HG03060 (cell line): ENCODE measurements around the gene CRAT.
"Not testable (repeated sequence)": the region's sequence is repeated elsewhere in the genome, so short reads cannot be mapped to it uniquely, and the experiment has no call there.

Experiments
- ATAC-seq: cut with Tn5 transposase; IDR thresholded peaks from one replicate; pipeline ENCODE4 v1.9.1; 2021; ENCODE audit warnings: low read depth, moderate number of reproducible peaks; ENCODE audit not compliant: unreplicated experiment

CRAT gene

GRCh38 chr9:129139233-129139992 is 28.8 kb upstream of the CRAT start:
- no peak for ATAC-seq

GRCh38 chr9:129138476-129139232 is 28.1 kb upstream of the CRAT start:
- no peak for ATAC-seq

GRCh38 chr9:129138144-129138462 is 27.5 kb upstream of the CRAT start:
- no peak for ATAC-seq

GRCh38 chr9:129137292-129138143 is 26.9 kb upstream of the CRAT start:
- ATAC-seq = no peak

- no peak for ATAC-seq
Measured at GRCh38 chr9:129136446-129137035, 25.9 kb upstream of the CRAT start.

- ATAC-seq = no peak
Measured at GRCh38 chr9:129135476-129135875, 24.9 kb upstream of the CRAT start.

- no peak for ATAC-seq
Measured at GRCh38 chr9:129133082-129133481, 22.5 kb upstream of the CRAT start.

GRCh38 chr9:129131300-129132145 is 20.9 kb upstream of the CRAT start:
- ATAC-seq = no peak

GRCh38 chr9:129130791-129131190 is 20.2 kb upstream of the CRAT start:
- no peak for ATAC-seq

- ATAC-seq = not testable (repeated sequence)
Measured at GRCh38 chr9:129130271-129130670, 19.7 kb upstream of the CRAT start.

- ATAC-seq = no peak
Measured at GRCh38 chr9:129128689-129129088, 18.1 kb upstream of the CRAT start.

- ATAC-seq = no peak
Measured at GRCh38 chr9:129126749-129127618, 16.4 kb upstream of the CRAT start.

GRCh38 chr9:129125478-129125877 is 14.9 kb upstream of the CRAT start:
- ATAC-seq = peak; percentile 64

- no peak for ATAC-seq
Measured at GRCh38 chr9:129124506-129125069, 14.0 kb upstream of the CRAT start.

- ATAC-seq = not testable (repeated sequence)
Measured at GRCh38 chr9:129122976-129123375, 12.4 kb upstream of the CRAT start.

GRCh38 chr9:129122133-129122532 is 11.5 kb upstream of the CRAT start:
- ATAC-seq = no peak

- ATAC-seq = no peak
Measured at GRCh38 chr9:129121483-129121882, 10.9 kb upstream of the CRAT start.

GRCh38 chr9:129118799-129119198 is 8.2 kb upstream of the CRAT start:
- no peak for ATAC-seq
